Midbrain (tissue), 1 donor: ENCODE measurements around the gene CDRT15L2.
"Not testable (repeated sequence)": the region's sequence is repeated elsewhere in the genome, so short reads cannot be mapped to it uniquely, and the experiment has no call there.

Experiments used
- DNase-seq: peaks from one replicate; lab custom pipeline; 2025; lab: John Stamatoyannopoulos, UW

CDRT15L2 gene

DNA sequence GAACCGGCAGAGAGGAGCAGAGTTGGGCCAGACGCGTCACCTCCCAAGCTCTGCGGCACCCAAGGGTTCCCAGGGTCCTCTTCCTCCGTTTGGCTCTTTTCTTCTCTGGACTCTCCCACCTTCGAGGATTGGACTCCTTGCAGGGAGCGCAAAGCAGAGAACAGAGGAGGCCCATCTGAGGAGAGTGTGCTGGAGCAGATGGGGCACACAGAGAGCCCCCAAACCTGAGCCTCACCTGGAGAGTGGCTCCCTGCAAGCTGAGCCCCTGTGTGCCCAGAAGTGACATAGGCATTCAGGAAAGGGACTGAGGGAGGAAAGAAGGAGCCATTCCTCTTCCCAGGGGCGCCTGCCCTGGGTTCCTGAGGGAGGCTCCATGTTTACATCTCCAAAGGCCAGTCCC, 6.3 kb upstream of the CDRT15L2 start:
- not testable (repeated sequence) for DNase-seq

DNA sequence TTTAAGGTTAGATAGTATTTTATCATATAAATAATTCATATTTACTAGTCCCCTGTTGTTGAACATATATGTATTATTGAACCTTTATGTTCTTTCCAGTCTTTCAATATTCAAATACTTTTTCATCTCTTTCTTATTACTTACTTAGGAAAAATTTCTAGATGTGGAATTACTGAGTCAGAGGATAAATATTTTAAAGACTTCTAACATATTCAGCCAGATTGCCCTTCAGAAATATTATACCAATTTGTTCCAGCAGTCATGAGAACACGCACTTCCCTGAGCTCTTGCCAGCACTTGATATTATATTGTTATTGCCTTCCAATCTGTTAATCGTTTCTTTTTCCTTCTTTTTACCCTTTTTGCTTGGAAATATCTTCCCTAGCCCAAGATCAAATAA, 4.5 kb upstream of the CDRT15L2 start:
- not testable (repeated sequence) for DNase-seq

DNA sequence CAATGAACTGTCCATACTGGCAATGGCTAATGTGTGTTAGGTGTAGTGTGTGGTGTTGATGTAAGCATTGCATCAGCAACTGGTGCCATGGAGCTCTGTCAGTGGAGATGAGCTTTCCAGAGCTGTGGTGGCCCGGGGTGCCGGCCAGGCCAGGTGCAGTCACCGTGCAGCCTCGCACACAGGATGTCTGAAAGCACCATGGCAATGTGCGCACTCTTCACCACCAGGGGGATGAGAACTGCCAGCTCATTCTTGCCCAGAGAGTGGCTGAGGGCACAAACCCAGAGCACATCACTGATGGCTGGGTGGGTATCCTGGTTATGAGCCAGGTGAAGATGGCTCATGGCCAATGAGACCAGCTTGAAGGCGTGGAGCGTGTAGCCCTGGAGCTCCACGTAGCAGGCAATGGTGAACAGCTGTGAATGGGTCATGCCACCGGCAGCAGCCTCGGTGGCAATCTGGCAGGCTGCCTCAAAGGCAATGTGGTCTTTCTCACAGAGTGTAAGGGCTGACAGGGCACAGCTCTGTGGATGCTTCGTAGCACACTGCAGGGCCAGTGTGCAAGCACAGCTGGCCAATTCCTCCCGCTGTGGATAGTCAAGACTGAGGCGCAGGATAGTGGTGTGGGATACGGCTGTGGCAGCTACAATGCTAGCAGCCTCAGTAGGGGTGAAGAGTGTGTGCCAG, 4.5 kb downstream of the CDRT15L2 start:
- not testable (repeated sequence) for DNase-seq

DNA sequence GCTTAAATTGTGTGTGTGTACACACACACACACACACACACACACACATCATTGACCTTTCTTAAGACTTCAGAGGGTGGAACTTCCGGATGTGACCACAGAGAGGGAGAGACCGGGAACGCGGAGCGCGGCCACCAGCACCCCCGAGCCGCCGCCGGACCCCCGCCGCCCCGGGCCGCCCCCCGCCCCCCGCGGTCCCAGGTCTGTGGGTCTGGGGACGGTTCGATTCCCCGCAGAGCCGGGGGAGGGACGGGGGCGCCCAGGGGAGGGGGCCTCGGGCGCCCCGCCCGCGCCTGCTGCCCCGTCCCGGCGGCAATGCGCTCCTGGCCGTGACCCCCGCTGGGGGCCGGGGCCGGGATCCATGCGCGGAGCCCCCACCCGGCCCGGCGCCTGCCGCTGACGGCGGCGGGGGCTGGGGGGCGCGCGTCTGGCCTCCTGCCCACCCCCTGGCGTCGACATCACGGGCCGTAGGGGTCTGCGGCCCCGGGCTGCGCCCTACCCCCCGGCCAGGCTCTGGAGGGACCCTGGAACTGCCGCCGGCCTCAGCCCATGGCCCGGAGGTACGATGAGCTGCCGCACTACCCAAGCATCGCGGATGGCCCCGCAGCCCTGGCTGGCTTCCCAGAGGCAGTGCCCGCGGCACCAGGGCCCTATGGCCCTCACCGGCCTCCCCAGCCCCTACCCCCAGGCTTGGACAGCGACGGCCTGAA, 9.4 kb downstream of the CDRT15L2 start:
- not testable (repeated sequence) for DNase-seq

DNA sequence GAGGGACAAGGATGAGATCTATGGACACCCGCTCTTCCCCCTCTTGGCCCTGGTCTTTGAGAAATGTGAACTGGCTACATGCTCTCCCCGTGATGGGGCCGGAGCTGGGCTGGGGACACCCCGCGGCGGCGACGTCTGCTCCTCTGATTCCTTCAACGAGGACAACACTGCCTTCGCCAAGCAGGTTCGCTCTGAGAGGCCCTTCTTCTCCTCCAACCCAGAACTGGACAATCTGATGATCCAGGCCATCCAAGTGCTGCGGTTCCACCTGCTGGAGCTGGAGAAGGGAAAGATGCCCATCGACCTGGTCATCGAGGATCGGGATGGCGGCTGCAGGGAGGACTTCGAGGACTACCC, 9.9 kb downstream of the CDRT15L2 start:
- not testable (repeated sequence) for DNase-seq

DNA sequence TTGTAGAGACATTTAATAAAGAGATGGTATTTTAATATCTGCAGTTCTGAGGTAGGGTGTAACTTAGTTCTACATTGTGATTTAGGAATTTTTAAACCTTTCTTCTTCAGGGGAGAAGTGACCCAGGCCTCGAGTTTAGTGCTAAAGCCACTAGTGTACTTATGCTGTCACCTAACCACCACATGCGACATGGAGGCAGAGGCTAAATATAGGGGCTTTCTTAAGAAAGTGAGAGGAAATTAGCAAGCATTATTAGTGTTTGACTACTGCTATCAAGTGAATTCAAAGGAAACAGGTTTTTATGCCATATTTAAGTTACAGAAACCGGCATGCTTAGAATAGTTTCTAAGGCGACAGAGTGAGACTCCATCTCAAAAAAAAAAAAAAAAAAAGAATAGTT, 11.5 kb downstream of the CDRT15L2 start:
- DNase-seq, result not testable (repeated sequence)

DNA sequence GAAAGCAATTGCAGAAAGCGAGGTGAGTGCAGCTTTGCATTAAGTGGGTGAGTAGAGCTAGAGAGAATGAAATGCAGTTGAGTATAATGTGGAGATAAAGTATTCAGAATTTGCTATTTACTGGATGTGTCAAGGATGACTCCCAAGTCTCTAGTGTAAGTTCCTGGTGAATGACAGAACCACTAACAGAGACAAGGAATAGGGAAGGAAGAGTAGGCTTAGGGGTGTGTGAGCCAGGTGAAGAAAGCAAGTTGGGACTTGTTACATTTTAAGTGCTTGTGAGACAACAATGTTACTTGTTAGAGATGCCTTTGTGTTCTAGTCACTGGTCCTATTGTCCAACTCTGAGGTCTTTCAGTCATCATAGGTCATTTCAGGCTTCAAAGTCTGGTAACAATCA, 26.0 kb downstream of the CDRT15L2 start:
- not testable (repeated sequence) for DNase-seq

DNA sequence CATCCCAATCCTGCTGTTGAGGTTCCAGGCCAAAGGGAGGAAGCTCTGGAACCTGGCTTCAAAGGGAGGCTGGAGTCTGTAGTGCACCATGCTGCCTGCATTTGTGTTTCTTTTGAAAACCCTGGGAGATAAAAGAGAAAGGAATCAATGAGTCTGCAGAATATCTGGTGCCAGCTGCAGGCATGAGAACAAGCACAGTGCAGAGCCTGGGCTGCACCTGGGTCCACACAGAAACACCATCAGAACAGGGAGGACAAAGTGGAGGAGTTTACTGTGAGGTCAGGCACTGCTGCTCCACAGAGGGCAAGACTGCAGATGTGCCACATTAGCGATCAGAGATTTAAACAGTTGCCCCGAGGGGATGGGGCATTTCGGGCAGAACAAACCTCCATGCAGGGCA, 30.0 kb downstream of the CDRT15L2 start:
- not testable (repeated sequence) for DNase-seq

DNA sequence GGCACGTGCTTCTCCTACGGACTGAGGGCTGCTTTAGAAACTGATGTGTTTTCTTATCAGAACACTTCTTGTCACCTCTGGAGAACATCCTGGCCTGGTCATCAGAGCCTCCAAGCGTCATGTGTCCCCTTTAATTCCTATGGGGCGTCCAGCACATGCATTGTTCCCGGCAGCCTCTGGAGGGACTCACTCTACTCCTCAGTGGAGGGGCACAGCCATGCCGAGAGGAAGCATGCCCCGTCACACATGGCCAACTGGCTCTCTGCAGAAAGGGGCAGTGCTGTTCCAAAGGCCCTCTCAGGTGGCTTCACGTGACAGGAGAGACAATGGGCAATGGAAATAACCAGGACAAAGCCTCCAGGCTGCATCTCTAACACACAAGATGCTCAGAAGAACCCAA, 31.8 kb downstream of the CDRT15L2 start:
- DNase-seq, result no peak

DNA sequence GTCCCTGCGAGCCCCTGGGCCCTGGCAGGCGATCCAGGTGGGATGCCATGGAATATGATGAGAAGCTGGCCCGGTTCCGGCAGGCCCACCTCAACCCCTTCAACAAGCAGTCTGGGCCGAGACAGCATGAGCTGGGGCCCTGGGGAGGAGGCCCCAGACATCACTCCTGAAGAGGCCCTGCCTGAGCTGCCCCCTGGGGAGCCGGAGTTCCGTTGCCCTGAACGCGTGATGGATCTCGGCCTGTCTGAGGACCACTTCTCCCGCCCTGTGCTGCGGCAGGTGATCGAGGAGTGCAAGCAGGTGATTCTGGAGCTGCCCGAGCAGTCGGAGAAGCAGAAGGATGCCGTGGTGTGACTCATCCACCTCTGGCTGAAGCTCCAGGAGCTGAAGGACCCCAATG, 33.1 kb downstream of the CDRT15L2 start:
- DNase-seq, result no peak

DNA sequence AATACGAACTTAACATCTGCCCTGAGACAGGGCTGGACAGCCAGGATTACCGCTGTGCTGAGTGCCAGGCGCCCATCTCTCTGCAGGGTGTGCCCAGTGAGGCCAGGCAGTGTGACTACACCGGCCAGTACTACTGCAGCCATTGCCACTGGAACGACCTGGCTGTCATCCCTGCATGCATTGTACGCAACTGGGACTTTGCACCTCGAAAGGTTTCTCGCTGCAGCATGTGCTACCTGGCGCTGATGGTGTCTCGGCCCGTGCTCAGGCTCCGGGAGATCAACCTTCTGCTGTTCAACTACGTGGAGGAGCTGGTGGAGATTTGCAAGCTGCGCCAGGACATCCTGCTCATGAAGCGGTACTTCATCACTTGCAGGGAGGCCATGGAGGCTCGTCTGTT, 33.7 kb downstream of the CDRT15L2 start:
- DNase-seq, result no peak

DNA sequence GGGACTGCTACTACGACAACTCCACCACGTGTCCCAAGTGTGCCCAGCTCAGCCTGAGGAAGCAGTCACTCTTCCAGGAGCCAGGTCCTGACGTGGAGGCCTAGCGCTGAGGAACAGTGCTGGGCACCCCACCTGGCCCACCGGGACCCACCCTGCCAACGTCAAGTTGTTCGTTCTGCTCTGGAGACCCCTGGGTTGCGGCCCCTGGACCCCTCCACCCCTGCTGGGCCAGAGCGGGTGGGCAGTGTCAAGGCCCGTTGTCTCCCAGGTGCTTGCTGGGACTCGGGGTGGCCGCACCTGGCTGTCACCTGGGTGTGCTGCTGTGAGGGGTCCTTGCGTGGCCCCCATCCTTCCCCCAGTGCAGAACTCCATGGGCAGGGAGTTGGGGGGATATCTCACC, 34.4 kb downstream of the CDRT15L2 start:
- DNase-seq, result no peak

DNA sequence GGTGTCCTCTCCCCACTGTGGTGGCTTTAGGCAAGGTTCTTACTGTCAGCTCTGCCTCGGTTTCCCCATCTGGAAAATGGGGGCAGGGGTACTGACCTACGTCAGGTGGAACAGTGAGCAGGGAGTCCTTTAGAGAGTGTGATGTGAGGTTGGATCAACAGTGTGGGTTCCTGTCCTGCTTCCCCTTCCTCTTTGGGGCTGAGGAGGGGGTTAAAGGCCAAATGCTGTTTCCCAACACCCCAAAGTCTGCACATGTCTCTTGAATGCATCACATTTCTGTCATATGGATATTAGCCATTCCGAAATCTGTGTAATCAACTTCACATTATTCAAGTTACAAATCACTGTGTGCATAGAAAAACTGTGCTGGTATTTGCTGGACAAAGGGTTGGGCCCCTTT, 35.9 kb downstream of the CDRT15L2 start:
- DNase-seq, result not testable (repeated sequence)
